GM12874 (cell line): ENCODE measurements around the gene VPS45.

Experiments
- CTCF ChIP-seq: IDR thresholded peaks from 2 replicates; pipeline ENCODE4 v1.5.1; 2011; ENCODE audit warnings: low read depth, mild to moderate bottlenecking, control low read depth, low read length, moderate library complexity; ENCODE audit not compliant: insufficient read depth

Gene VPS45

GRCh38 chr1:150127868-150128267, 60.3 kb downstream of the VPS45 start:
- no peak for TF ChIP-seq CTCF

DNA sequence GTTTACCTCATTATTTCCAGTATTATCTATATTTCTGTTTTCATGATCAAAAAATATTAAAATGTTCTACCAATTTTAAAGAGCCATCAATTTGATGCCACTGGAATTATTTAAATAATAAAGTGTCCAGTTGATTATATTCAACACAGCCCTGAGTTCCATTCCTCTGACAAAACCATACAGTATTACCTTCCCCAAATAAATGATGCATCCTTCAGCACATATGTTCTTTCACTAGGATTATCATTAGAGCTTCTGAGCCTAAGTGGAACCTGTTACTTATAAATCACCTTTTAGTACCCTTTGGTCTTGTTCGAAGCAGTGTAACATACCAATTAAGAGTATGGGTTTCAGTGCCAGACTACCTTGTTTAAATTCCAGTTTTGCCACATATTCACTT, 64.8 kb downstream of the VPS45 start:
- no peak for TF ChIP-seq CTCF

GRCh38 chr1:150134537-150134936, 67.0 kb downstream of the VPS45 start:
- TF ChIP-seq CTCF: no peak

GRCh38 chr1:150138044-150138443, 70.5 kb downstream of the VPS45 start:
- no peak for TF ChIP-seq CTCF

- TF ChIP-seq CTCF: no peak
Observed at GRCh38 chr1:150141452-150141851, 73.9 kb downstream of the VPS45 start.

DNA sequence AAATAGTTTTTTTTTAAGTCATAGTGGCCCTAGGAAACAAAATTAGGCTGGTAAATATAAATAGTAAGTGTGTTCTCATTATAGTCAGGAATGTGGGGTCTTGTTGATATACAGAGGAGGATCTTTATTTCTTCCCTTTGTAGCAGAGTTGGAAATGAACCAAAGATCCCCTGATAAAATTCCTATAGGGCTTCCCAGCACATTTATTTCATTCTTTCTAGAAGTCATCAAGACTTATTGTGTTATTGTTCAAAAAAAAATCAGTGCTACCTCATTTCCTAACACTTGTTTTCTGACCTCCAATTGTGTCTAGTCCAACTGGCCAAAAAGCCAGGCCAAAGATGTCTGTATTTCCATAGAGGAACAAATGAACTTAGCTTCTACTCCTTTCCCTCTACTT, 74.5 kb downstream of the VPS45 start:
- TF ChIP-seq CTCF: no peak

GRCh38 chr1:150144606-150145005, 77.0 kb downstream of the VPS45 start:
- no peak for TF ChIP-seq CTCF
